ENCODE data around the gene KCTD11.

Gene KCTD11

DNA sequence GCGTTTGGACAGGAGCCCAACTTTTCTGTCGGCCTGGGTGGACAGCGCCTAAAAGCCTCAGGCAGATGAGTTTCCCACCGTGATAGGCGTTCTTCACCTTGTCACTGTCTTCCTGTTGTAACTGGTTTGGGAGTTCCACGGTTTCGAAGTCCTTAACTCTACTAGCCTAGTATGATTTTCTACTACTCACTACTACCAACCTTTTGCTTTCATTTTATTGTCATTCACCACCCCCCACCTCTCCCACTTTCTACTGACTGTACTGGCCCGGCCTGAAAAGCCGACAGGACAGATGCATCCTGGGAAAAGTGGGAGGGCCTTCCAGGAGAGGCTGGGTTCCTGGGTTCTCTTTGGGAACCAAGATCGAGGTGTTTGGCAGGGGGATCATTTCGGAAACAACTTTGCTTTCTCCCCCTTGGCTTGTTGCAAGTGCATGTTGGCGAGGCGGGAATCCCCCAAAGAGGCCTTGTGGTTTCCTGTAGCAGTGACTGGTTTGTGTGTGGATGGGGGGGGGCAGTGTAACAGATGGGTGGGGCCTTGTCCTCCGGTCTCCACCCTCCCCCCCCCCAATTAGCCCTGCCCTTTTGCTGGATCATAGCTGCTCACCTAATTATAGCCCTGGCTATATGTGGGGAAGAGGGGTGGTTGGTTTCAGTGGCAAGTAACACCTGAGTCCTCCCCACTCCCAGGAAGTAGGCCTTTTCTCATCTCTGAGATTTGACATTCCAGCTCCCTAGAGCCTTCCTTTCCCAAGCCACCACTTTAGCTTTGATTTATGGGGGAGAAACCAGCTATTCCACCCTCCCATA, 43.1 kb upstream of the KCTD11 start:
- no peak for TF ChIP-seq MAX (IDR thresholded peaks at IDR 0.05; ENCODE audit: low read depth, low read length)
- TF ChIP-seq POLR2A (IDR thresholded peaks at IDR 0.05; ENCODE audit: extremely low read depth, insufficient read length): peak; percentile 14
- H3K4me3 ChIP-seq (ENCODE audit: low read depth, low read length): peak overlapping the region; percentile 99
- DNase-seq (ENCODE audit: low read depth): peak; percentile 84

- no peak for DNase-seq (ENCODE audit: low read depth)
- TF ChIP-seq POLR2A (IDR thresholded peaks at IDR 0.05; ENCODE audit: extremely low read depth, insufficient read length) (no peak), MYC (IDR thresholded peaks at IDR 0.05; ENCODE audit: low read depth, low read length) (no peak), MAX (IDR thresholded peaks at IDR 0.05; ENCODE audit: low read depth, low read length) (no peak)
- TF ChIP-seq, protein P1, sequence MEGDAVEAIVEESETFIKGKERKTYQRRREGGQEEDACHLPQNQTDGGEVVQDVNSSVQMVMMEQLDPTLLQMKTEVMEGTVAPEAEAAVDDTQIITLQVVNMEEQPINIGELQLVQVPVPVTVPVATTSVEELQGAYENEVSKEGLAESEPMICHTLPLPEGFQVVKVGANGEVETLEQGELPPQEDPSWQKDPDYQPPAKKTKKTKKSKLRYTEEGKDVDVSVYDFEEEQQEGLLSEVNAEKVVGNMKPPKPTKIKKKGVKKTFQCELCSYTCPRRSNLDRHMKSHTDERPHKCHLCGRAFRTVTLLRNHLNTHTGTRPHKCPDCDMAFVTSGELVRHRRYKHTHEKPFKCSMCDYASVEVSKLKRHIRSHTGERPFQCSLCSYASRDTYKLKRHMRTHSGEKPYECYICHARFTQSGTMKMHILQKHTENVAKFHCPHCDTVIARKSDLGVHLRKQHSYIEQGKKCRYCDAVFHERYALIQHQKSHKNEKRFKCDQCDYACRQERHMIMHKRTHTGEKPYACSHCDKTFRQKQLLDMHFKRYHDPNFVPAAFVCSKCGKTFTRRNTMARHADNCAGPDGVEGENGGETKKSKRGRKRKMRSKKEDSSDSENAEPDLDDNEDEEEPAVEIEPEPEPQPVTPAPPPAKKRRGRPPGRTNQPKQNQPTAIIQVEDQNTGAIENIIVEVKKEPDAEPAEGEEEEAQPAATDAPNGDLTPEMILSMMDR (IDR thresholded peaks at IDR 0.05; ENCODE audit: low read depth, low read length): no peak
- peak overlapping the region; percentile 99 for H3K4me3 ChIP-seq (ENCODE audit: low read depth, low read length)
These were observed 42.3 kb upstream of the KCTD11 start for GRCh38 chr17:7309628-7310027.

GRCh38 chr17:7311110-7311705, 40.8 kb upstream of the KCTD11 start:
- H3K4me3 ChIP-seq (ENCODE audit: low read depth, low read length): no peak overlapping the region
- TF ChIP-seq, protein P1 (IDR thresholded peaks at IDR 0.05; ENCODE audit: low read depth, low read length): no peak
- TF ChIP-seq MAX (IDR thresholded peaks at IDR 0.05; ENCODE audit: low read depth, low read length): no peak
- no peak for TF ChIP-seq MYC (IDR thresholded peaks at IDR 0.05; ENCODE audit: low read depth, low read length)
- TF ChIP-seq POLR2A (IDR thresholded peaks at IDR 0.05; ENCODE audit: extremely low read depth, insufficient read length): no peak
- DNase-seq (ENCODE audit: low read depth): no peak

DNA sequence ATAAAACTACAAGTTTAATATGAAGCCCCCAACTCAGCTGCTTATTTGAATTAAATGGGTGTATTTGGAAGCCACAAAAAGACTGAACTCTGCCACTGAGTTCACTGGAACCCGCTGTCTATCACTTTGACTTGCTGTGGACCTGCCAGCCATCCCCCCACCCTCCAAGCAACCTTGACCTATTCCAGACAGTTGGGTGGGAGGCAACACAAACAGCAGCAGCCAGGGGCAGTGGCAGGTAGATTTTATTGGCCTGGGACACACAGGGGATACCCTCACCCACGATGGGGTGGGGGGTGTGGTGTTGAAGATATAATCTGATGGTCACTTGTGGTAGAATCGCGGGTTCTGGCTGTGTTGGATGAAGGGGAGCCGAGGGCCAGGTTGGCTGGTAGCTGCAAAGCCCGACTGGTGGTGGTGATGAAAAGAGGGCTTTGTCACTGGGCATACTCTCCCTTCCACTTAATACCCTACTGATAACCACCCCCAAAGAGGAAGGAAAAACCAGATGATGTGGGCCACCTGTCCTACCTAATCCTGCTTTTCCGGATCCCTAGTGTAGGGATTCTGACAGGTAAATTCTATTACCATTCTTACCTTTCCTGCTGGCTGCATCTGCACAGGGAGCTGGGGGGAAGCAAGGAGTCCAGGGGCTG, 39.4 kb upstream of the KCTD11 start:
- DNase-seq (ENCODE audit: low read depth): no peak
- TF ChIP-seq, protein P1 (IDR thresholded peaks at IDR 0.05; ENCODE audit: low read depth, low read length): no peak
- TF ChIP-seq MYC (IDR thresholded peaks at IDR 0.05; ENCODE audit: low read depth, low read length) (no peak), POLR2A (IDR thresholded peaks at IDR 0.05; ENCODE audit: extremely low read depth, insufficient read length) (no peak), MAX (IDR thresholded peaks at IDR 0.05; ENCODE audit: low read depth, low read length) (no peak)
- no peak overlapping the region for H3K4me3 ChIP-seq (ENCODE audit: low read depth, low read length)

DNA sequence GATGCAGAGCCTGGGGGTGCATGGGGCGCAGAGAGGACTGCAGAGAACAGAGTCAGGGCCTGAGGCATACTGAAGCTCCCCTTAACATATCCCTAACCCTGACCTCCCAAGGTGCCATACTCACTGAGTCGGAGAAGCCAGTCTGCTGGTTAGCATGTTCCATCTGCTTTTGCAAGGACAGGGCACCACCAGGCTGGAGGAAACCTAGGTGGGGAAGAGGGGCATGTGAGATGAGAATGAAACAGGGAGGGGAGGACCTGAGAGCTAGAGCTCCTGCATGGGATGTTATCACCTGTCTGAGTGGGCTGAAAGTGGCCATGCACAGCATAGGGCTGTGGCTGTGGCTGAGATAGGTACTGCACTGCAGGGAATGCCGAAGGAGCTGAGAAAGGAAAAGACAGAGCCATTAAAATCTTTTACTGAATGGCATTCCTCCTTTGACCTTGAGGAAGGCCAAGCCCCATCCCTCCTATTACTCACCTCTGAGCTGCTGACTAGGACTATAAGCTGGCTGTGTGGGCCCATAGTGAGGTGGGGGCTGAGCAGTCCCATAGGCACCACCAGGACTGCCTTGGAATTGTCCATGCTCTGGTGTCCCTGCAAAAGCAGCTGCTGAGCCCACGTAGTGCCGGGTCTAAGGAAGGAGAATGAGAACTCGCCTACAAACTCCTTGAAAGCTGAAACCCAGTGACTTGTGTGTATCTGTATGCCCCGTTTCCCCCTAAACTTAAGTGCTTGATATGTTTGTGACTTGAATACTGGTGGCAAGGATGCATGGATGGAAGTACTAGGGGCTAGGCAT, 38.7 kb upstream of the KCTD11 start:
- peak; percentile 39 for DNase-seq (ENCODE audit: low read depth)
- TF ChIP-seq MYC (IDR thresholded peaks at IDR 0.05; ENCODE audit: low read depth, low read length) (no peak), POLR2A (IDR thresholded peaks at IDR 0.05; ENCODE audit: extremely low read depth, insufficient read length) (no peak), MAX (IDR thresholded peaks at IDR 0.05; ENCODE audit: low read depth, low read length) (no peak)
- TF ChIP-seq, protein P1 (IDR thresholded peaks at IDR 0.05; ENCODE audit: low read depth, low read length): no peak
- peak overlapping the region; percentile 73 for H3K4me3 ChIP-seq (ENCODE audit: low read depth, low read length)
